Breast epithelium (tissue), 4 donors: ENCODE measurements around the gene LPAR5. TPM values are rescaled to one million over a fixed set of nuclear protein-coding genes. Genes with fewer than 3 reads are reported as not detected.

Experiments
- DNase-seq, 2 donors: peaks; one replicate each; pipeline ENCODE4 v3.0.0-alpha.2; 2019; ENCODE audit warnings: low spot score in 2 of 2
- H3K27ac ChIP-seq, 2 donors: fragments of 200-600 bp; sonication (generic) in 1 of 2; one replicate each; pipeline ENCODE4 v1.5.1; 2016 to 2019; ENCODE audit warnings: mild to moderate bottlenecking in 1 of 2
- H3K27me3 ChIP-seq, 2 donors: fragments of 200-600 bp; sonication (generic) in 1 of 2; one replicate each; pipeline versions ENCODE4 v1.5.1 to v1.6.0; 2017 to 2019; ENCODE audit warnings: control low read depth in 1 of 2, mild to moderate bottlenecking in 1 of 2
- H3K36me3 ChIP-seq: fragments of 200-600 bp; one replicate; pipeline ENCODE4 v1.5.1; 2019
- H3K4me1 ChIP-seq, 2 donors: fragments of 200-600 bp; sonication (generic); one replicate each; pipeline ENCODE4 v1.5.1; 2016 to 2019; ENCODE audit warnings: control low read depth in 1 of 2
- H3K4me3 ChIP-seq, 3 donors: fragments of 200-600 bp; sonication (generic); 1 replicate in 2 of 3; 2 replicates in 1 of 3; pipeline ENCODE4 v1.5.1; 2016 to 2019; ENCODE audit warnings: mild to moderate bottlenecking in 3 of 3, moderate library complexity in 2 of 3
- H3K9me3 ChIP-seq, 2 donors: fragments of 200-600 bp; sonication (generic) in 1 of 2; one replicate each; pipeline ENCODE4 v1.5.1; 2016 to 2019; ENCODE audit warnings: control low read depth in 1 of 2
- POLR2A ChIP-seq: fragments of 450-650 bp; IDR thresholded peaks from one replicate; pipeline ENCODE4 v1.6.1; 2016; ENCODE audit warnings: antibody characterized with exemption, mild to moderate bottlenecking, moderate library complexity
- POLR2AphosphoS5 ChIP-seq, 3 donors: sonication (generic); formaldehyde crosslinking; IDR thresholded peaks; one replicate each; pipeline ENCODE4 v1.6.1; 2017; ENCODE audit warnings: antibody characterized with exemption in 3 of 3
- intact Hi-C: fragments of 100-400 bp; cut with DNase I; formaldehyde crosslinking; loops from one replicate; pipeline ENCODE4 v1.15.1; 2023; ENCODE audit warnings: low total_unique reads
- total RNA-seq, 3 donors: library from RNA; depleted of rRNA; stranded (reverse); fragments of >200 nt; gene quantifications; one replicate each; pipeline ENCODE4 v1.1.0, GENCODE V29; 2016
- TF ChIP-seq, protein P1 (sequence below), 3 donors: fragments of 450-650 bp; IDR thresholded peaks; one replicate each; pipeline ENCODE4 v1.5.1; 2016 to 2017; ENCODE audit warnings: antibody characterized with exemption in 3 of 3, mild to moderate bottlenecking in 3 of 3, moderate library complexity in 3 of 3

LPAR5 gene
- total RNA-seq, 3 donors from 2014 or later, result 0.98 to 1.8 (median 1.8) TPM

DNA sequence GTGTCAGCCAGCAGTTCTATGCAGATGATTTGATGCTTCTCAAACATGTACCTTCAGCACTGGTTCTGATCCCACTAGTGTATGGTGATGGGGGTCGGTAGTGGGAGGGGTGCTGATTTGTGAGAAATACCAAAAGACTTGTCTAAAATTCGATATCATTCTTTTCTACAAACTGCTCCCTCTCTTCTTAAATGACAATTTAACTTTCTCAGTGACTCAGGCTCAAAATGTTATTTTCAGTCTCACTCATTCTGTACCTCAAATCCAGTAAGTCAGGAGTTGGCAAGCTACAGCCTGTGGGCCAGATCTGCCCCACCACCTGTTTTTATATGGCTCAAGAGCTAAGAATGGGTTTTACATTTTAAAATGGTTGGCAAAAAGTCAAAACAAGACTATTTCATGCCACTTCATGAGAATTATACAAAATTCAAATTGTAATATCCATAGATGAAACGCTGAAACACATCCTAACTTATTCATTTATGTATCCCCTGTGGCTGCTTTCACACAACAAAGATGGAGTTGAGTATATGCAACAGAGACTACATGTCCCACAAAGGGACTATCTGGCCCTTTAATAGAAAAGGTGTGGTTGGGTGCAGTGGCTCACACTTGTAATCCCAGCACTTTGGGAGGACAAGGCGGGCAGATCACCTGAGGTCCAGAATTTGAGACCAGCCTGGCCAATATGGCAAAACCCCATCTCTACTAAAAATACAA, 61.0 kb downstream of the LPAR5 start:
- Histone ChIP-seq H3K9me3 (no peaks in the 10 kb centered on the region), H3K27me3 (no peaks in the 10 kb centered on the region), H3K27ac (no peak overlapping the region), H3K36me3 (peaks cover 14% of the 10 kb centered on the region), H3K4me3 (no peak overlapping the region), H3K4me1 (no peaks in the 10 kb centered on the region)
- TF ChIP-seq, protein P1, sequence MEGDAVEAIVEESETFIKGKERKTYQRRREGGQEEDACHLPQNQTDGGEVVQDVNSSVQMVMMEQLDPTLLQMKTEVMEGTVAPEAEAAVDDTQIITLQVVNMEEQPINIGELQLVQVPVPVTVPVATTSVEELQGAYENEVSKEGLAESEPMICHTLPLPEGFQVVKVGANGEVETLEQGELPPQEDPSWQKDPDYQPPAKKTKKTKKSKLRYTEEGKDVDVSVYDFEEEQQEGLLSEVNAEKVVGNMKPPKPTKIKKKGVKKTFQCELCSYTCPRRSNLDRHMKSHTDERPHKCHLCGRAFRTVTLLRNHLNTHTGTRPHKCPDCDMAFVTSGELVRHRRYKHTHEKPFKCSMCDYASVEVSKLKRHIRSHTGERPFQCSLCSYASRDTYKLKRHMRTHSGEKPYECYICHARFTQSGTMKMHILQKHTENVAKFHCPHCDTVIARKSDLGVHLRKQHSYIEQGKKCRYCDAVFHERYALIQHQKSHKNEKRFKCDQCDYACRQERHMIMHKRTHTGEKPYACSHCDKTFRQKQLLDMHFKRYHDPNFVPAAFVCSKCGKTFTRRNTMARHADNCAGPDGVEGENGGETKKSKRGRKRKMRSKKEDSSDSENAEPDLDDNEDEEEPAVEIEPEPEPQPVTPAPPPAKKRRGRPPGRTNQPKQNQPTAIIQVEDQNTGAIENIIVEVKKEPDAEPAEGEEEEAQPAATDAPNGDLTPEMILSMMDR (IDR thresholded peaks at IDR 0.05), result no peak
- TF ChIP-seq POLR2A (no peak), POLR2AphosphoS5 (IDR thresholded peaks at IDR 0.05) (no peak)
- DNase-seq, result no peak
- intact Hi-C loops, result no loop called here

DNA sequence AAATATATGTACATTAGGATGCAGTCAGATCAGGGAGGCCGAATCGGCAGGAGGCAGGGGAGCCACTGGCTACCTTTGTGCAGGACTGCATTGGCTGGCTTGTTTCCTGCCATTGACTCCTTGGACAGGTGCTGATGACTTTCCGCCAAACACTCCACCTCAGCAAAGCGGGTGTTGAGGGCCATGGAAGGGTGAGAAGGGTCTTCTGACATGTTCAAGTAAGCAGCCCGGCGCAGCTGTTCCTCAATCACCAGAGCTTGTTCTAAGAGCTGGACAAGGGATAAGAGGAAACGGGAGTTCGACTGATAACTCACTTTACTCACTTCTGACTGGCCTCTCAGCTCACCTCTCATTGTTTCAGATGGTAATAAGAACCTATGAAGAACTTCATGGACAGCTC, 62.8 kb downstream of the LPAR5 start:
- H3K36me3 ChIP-seq, result peaks cover 14% of the 10 kb centered on the region
- no peak overlapping the region for H3K27ac ChIP-seq
- no peak for DNase-seq

DNA sequence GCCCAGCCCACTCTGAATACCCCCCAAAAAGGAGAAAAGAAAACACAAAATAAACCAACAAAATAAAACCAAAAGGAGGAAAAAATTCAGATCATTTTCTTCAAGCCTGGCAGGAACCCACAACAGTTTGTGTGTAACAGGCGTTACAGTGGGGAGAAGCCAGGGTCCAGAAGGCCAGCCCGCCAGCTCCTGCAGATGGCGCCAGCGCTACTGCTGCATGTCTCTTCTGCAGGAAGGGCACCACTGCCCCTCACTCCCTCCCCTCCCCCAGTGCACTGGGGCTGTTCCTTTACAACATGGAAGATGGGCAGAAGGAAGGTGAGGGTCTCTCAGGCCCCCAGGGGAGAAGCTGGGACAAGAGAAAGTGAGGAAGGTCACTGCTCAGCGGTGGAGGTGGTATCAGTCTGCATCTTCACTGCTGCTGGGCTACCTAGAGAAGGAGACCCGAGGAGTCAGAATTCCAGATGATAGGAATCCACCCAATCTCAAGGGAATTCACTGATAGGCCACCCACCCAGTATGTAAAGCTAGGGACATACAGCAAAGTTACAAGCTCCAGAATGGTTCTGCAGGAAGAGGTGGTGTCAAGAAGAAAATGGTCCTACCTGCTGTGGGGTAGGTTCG, 65.4 kb downstream of the LPAR5 start:
- intact Hi-C loops, result no loop called here
- H3K36me3 ChIP-seq, result peaks cover 8% of the 10 kb centered on the region
- no peaks in the 10 kb centered on the region for H3K4me1 ChIP-seq
- no peaks in the 10 kb centered on the region for H3K27me3 ChIP-seq
- no peak overlapping the region for H3K27ac ChIP-seq
- no peak for TF ChIP-seq POLR2A
- TF ChIP-seq POLR2AphosphoS5 (IDR thresholded peaks at IDR 0.05), result no peak
- TF ChIP-seq, protein P1 (IDR thresholded peaks at IDR 0.05), result no peak
- no peak overlapping the region for H3K4me3 ChIP-seq
- DNase-seq, result no peak
- H3K9me3 ChIP-seq, result no peaks in the 10 kb centered on the region

More for the DNA sequence above, 62.8 kb downstream of the LPAR5 start:
- Histone ChIP-seq H3K27me3 (no peaks in the 10 kb centered on the region), H3K4me1 (no peaks in the 10 kb centered on the region), H3K4me3 (no peak overlapping the region), H3K9me3 (no peaks in the 10 kb centered on the region)
- intact Hi-C loops, result no loop called here
- TF ChIP-seq POLR2A (no peak), POLR2AphosphoS5 (IDR thresholded peaks at IDR 0.05) (no peak)
- TF ChIP-seq, protein P1 (IDR thresholded peaks at IDR 0.05), result no peak

DNA sequence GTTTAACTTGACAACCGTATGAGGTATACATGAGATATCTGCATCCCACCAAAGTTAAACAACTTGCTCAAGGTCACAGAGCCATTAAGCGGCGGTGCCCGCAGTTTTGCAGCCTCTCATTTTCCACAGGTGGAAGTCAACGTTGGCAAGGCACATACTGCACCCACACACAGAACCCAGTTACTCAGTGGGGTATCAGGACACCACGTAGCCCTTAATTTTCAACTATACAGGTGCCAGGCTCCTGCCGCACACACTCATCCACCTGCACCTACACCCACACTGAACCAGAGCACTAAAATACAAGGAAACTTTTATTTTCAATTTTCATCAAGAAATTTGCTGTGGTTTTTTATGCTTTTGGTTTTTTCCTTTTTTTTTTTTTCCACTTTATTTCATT, 66.0 kb downstream of the LPAR5 start:
- intact Hi-C loops, result no loop called here

DNA sequence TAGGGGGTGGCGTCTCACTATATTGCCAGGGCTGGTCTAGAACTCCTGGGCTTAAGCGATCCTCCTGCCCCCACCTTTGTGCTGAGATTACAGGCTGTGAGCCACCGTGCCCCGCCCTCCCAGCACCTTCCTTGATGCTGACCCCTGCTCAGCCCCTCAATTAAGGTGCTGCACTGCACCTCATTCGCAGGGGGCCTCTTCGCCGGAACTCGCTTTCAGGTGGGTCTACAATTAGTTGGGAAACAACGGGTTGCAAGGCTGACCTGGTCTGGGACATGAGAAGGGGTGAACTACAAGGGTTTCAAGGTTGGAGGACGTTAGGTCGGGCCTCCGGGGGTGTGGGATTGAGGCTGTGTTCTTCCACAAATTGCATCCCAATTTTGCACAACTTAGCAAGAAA, 66.4 kb downstream of the LPAR5 start:
- Histone ChIP-seq H3K4me1 (no peaks in the 10 kb centered on the region), H3K36me3 (peaks cover 8% of the 10 kb centered on the region), H3K27me3 (no peaks in the 10 kb centered on the region), H3K27ac (peak overlapping the region; percentile 88 to 90), H3K9me3 (no peaks in the 10 kb centered on the region), H3K4me3 (no peak overlapping the region)
- intact Hi-C loops, result no loop called here
- no peak for DNase-seq
- TF ChIP-seq POLR2AphosphoS5 (IDR thresholded peaks at IDR 0.05) (no peak), POLR2A (no peak)
- TF ChIP-seq, protein P1 (IDR thresholded peaks at IDR 0.05), result no peak

More for the DNA sequence above, 66.0 kb downstream of the LPAR5 start:
- Histone ChIP-seq H3K4me1 (no peaks in the 10 kb centered on the region), H3K27me3 (no peaks in the 10 kb centered on the region), H3K36me3 (peaks cover 8% of the 10 kb centered on the region), H3K9me3 (no peaks in the 10 kb centered on the region), H3K27ac (no peak overlapping the region), H3K4me3 (no peak overlapping the region)
- no peak for TF ChIP-seq POLR2A
- TF ChIP-seq, protein P1 (IDR thresholded peaks at IDR 0.05), result no peak
- no peak for TF ChIP-seq POLR2AphosphoS5 (IDR thresholded peaks at IDR 0.05)
- DNase-seq, result no peak
